K562 (cell line): Measurements from ENCODE around the gene HMG20B. TPM values are rescaled to one million over a fixed set of nuclear protein-coding genes. Genes with fewer than 3 reads are reported as not detected.
A peak's percentile ranks its signal among the peaks of the same experiment; 100 is the strongest.

Experiments
- ATF7 ChIP-seq: fragments of 450-650 bp; IDR thresholded peaks from 2 replicates; pipeline ENCODE4 v1.7.1; 2014; ENCODE audit warnings: mild to moderate bottlenecking, moderate library complexity
- HNRNPL ChIP-seq: fragments of 200-400 bp; formaldehyde crosslinking; IDR thresholded peaks from 2 replicates; pipeline ENCODE4 v1.6.1; 2017; ENCODE audit warnings: low read depth, mild to moderate bottlenecking, low read length
- MTA2 ChIP-seq: fragments of 450-650 bp; IDR thresholded peaks from 2 replicates; pipeline ENCODE4 v1.6.1; 2016; ENCODE audit warnings: low read depth
- NR2C2 ChIP-seq, 2 experiments: fragments of 200-800 bp in 1 of 2; sonication (Bioruptor generic) in 1 of 2; sonication (generic) in 1 of 2; formaldehyde crosslinking in 1 of 2; IDR thresholded peaks; 2 replicates each; pipeline versions ENCODE4 v1.6.1 to v1.8.0; 2016 to 2022; ENCODE audit warnings: mild to moderate bottlenecking in 1 of 2, missing compliant biosample characterization in 1 of 2, missing genetic modification characterization in 1 of 2, missing genetic modification reagents in 1 of 2
- RAD21 ChIP-seq, 2 experiments: fragments of 250-450 bp in 1 of 2; fragments of 450-650 bp in 1 of 2; sonication (Bioruptor Pico) in 1 of 2; formaldehyde crosslinking in 1 of 2; IDR thresholded peaks in 1 of 2; conservative IDR thresholded peaks in 1 of 2; 2 replicates each; pipeline versions ENCODE4 v1.4.0 to v1.8.0; 2020 to 2022; ENCODE audit warnings: mild to moderate bottlenecking in 2 of 2, moderate library complexity in 1 of 2
- SMARCC2 ChIP-seq: fragments of 450-650 bp; IDR thresholded peaks from 2 replicates; pipeline ENCODE4 v1.6.1; 2017; ENCODE audit warnings: antibody characterized with exemption, moderate library complexity, mild to moderate bottlenecking, low read depth
- SP2 ChIP-seq: IDR thresholded peaks from 2 replicates; pipeline ENCODE4 v1.6.1; 2011; ENCODE audit warnings: mild to moderate bottlenecking, low read depth, low read length, moderate library complexity; ENCODE audit not compliant: poor library complexity, severe bottlenecking; ENCODE audit errors: extremely low read depth
- TCF3 ChIP-seq: sonication (generic); formaldehyde crosslinking; IDR thresholded peaks from 2 replicates; pipeline ENCODE4 v1.4.0; 2020; ENCODE audit warnings: mild to moderate bottlenecking, missing genetic modification reagents
- ZNF24 ChIP-seq: fragments of 450-650 bp; IDR thresholded peaks from 2 replicates; pipeline ENCODE4 v1.6.1; 2016
- ZNF316 ChIP-seq: fragments of 450-650 bp; IDR thresholded peaks from 2 replicates; pipeline ENCODE4 v1.6.1; 2016
- polyA plus RNA-seq, 8 experiments: library from polyadenylated mRNA; depleted of rRNA in 4 of 8; stranded (reverse) in 5 of 8; unstranded in 3 of 8; fragments of >200 nt; fragmentation: Nextera tagmentation in 2 of 8; fragmentation: Illumina TruSeq in 1 of 8; extraction: Ambion mirVana in 2 of 8; extraction: Trizol in 1 of 8; gene quantifications; 2 replicates each; pipeline versions ENCODE4 v1.2.1 to v1.2.3, GENCODE V29; 2011 to 2014; ENCODE audit warnings: inconsistent platforms in 1 of 8, missing spikeins in 1 of 8
- total RNA-seq, 7 experiments: library from RNA; depleted of rRNA in 6 of 7; stranded (reverse); fragments of >200 nt in 6 of 7; fragmentation: Illumina TruSeq in 2 of 7; extraction: Trizol in 2 of 7; gene quantifications; 2 replicates each; pipeline versions ENCODE4 v1.2.1 to v1.2.3, GENCODE V29; 2011 to 2021; ENCODE audit warnings: low replicate concordance in 1 of 7
- TF ChIP-seq, protein P1 (sequence below): sonication (generic); formaldehyde crosslinking; IDR thresholded peaks from 2 replicates; pipeline ENCODE4 v1.8.1; 2023; ENCODE audit warnings: missing genetic modification reagents, mild to moderate bottlenecking, borderline replicate concordance
- TF ChIP-seq, protein P2 (sequence below), 2 experiments: fragments of 450-650 bp in 1 of 2; sonication (generic) in 1 of 2; formaldehyde crosslinking in 1 of 2; IDR thresholded peaks in 1 of 2; conservative IDR thresholded peaks in 1 of 2; 2 replicates each; pipeline versions ENCODE4 v1.6.1 to v1.8.1; 2016 to 2023; ENCODE audit warnings: mild to moderate bottlenecking in 2 of 2, moderate library complexity in 2 of 2, inconsistent platforms in 1 of 2, missing genetic modification reagents in 1 of 2
- TF ChIP-seq, protein P3 (sequence below), 2 experiments: fragments of 450-650 bp; conservative IDR thresholded peaks; 2 replicates each; pipeline ENCODE4 v1.6.1; 2017; ENCODE audit warnings: mild to moderate bottlenecking in 2 of 2, moderate library complexity in 2 of 2
- TF ChIP-seq, protein P4 (sequence below): IDR thresholded peaks from 2 replicates; pipeline ENCODE4 v1.6.1; 2011; ENCODE audit not compliant: insufficient read length; ENCODE audit errors: extremely low read depth
- TF ChIP-seq, protein P5 (sequence below): fragments of 200-800 bp; sonication (Bioruptor generic); IDR thresholded peaks from 2 replicates; pipeline ENCODE4 v1.6.1; 2017; ENCODE audit warnings: missing genetic modification characterization, missing compliant biosample characterization

HMG20B gene
- total and polyA plus RNA-seq, 9 of the 15 experiments (the other 6 are each of a cell fraction or from before 2014, with no cell fraction given) = 0.35 to 172 (median 38.6) TPM

DNA sequence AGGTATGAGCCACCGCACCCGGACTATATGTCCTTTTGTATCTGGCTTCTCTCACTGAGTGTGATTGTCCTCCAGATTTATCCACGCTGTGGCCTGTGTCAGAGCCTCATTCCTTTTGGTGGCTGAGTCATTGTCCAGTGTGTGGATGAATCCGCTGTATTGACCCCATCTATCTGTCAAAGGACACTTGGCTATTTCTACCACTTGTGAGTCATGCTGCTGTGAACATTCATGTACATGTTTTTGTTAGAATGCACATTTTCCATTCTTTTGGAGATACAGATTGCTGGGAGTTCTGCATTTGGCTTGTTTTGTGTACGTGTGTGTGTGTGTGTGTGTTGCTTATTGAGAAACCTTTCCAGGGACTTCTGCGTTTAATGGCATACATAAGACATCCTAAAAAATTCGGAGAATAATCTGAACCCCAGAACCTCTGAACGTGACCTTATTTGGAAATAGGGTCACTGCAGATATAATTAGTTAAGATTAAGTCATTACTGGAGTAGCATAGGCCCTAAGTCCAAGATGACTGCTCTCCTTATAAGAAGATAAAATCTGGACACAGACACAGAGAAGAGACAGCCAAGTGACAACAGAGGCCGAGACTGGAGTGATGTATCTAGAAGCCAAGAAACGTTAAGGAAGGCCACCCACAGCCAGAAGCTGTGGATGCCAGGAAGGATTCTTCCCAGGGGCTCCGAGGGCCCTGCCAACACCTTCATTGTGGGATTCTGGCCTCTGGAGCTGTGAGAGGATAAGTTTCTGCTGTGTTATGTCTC lies 7.6 kb downstream of the HMG20B start (continued):
- TF ChIP-seq, protein P1, sequence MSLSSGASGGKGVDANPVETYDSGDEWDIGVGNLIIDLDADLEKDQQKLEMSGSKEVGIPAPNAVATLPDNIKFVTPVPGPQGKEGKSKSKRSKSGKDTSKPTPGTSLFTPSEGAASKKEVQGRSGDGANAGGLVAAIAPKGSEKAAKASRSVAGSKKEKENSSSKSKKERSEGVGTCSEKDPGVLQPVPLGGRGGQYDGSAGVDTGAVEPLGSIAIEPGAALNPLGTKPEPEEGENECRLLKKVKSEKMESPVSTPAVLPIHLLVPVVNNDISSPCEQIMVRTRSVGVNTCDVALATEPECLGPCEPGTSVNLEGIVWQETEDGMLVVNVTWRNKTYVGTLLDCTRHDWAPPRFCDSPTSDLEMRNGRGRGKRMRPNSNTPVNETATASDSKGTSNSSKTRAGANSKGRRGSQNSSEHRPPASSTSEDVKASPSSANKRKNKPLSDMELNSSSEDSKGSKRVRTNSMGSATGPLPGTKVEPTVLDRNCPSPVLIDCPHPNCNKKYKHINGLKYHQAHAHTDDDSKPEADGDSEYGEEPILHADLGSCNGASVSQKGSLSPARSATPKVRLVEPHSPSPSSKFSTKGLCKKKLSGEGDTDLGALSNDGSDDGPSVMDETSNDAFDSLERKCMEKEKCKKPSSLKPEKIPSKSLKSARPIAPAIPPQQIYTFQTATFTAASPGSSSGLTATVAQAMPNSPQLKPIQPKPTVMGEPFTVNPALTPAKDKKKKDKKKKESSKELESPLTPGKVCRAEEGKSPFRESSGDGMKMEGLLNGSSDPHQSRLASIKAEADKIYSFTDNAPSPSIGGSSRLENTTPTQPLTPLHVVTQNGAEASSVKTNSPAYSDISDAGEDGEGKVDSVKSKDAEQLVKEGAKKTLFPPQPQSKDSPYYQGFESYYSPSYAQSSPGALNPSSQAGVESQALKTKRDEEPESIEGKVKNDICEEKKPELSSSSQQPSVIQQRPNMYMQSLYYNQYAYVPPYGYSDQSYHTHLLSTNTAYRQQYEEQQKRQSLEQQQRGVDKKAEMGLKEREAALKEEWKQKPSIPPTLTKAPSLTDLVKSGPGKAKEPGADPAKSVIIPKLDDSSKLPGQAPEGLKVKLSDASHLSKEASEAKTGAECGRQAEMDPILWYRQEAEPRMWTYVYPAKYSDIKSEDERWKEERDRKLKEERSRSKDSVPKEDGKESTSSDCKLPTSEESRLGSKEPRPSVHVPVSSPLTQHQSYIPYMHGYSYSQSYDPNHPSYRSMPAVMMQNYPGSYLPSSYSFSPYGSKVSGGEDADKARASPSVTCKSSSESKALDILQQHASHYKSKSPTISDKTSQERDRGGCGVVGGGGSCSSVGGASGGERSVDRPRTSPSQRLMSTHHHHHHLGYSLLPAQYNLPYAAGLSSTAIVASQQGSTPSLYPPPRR (CRISPR knock-in tag) = 0 out of 2 replicates have a peak, but pooled peaks have one; percentile 45
- TF ChIP-seq ATF7 (peak; percentile 22; the same call in 1 of the 2 replicates), MTA2 (0 out of 2 replicates have a peak, but pooled peaks have one; percentile 12), HNRNPL (no peak), ZNF24 (no peak), NR2C2 (CRISPR knock-in tag; IDR thresholded peaks at IDR 0.05) (no peak), NR2C2 (tag; IDR thresholded peaks at IDR 0.05) (peak; percentile 66), SP2 (no peak), RAD21 (CRISPR knock-in tag; conservative IDR thresholded peaks at IDR 0.05 in 1 of 2, IDR thresholded peaks at IDR 0.05 in 1 of 2) (peak in 1 of 2 experiments; percentile 14; a peak in 1 of 4 replicates), TCF3 (peak; percentile 30; the same call in 1 of the 2 replicates), ZNF316 (peak; percentile 81), SMARCC2 (peak; percentile 69; the same call in 1 of the 2 replicates)
- TF ChIP-seq, protein P2, sequence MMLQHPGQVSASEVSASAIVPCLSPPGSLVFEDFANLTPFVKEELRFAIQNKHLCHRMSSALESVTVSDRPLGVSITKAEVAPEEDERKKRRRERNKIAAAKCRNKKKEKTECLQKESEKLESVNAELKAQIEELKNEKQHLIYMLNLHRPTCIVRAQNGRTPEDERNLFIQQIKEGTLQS (IDR thresholded peaks at IDR 0.05) = peak; percentile 96
- TF ChIP-seq, protein P2 (CRISPR knock-in tag; conservative IDR thresholded peaks at IDR 0.05) = 0 out of 2 replicates have a peak, but pooled peaks have one; percentile 25
- TF ChIP-seq, protein P3, sequence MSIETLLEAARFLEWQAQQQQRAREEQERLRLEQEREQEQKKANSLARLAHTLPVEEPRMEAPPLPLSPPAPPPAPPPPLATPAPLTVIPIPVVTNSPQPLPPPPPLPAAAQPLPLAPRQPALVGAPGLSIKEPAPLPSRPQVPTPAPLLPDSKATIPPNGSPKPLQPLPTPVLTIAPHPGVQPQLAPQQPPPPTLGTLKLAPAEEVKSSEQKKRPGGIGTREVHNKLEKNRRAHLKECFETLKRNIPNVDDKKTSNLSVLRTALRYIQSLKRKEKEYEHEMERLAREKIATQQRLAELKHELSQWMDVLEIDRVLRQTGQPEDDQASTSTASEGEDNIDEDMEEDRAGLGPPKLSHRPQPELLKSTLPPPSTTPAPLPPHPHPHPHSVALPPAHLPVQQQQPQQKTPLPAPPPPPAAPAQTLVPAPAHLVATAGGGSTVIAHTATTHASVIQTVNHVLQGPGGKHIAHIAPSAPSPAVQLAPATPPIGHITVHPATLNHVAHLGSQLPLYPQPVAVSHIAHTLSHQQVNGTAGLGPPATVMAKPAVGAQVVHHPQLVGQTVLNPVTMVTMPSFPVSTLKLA (conservative IDR thresholded peaks at IDR 0.05) = peak; percentile 52 to 74
- TF ChIP-seq, protein P4, sequence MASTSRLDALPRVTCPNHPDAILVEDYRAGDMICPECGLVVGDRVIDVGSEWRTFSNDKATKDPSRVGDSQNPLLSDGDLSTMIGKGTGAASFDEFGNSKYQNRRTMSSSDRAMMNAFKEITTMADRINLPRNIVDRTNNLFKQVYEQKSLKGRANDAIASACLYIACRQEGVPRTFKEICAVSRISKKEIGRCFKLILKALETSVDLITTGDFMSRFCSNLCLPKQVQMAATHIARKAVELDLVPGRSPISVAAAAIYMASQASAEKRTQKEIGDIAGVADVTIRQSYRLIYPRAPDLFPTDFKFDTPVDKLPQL = no peak
- TF ChIP-seq, protein P5, sequence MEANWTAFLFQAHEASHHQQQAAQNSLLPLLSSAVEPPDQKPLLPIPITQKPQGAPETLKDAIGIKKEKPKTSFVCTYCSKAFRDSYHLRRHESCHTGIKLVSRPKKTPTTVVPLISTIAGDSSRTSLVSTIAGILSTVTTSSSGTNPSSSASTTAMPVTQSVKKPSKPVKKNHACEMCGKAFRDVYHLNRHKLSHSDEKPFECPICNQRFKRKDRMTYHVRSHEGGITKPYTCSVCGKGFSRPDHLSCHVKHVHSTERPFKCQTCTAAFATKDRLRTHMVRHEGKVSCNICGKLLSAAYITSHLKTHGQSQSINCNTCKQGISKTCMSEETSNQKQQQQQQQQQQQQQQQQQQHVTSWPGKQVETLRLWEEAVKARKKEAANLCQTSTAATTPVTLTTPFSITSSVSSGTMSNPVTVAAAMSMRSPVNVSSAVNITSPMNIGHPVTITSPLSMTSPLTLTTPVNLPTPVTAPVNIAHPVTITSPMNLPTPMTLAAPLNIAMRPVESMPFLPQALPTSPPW (CRISPR knock-in tag) = peak; percentile 10; the same call in 1 of the 2 replicates
